ENCODE data around the gene ANKRD29. TPM values are rescaled to one million over a fixed set of nuclear protein-coding genes. Genes with fewer than 3 reads are reported as not detected.
A peak's percentile ranks its signal among the peaks of the same experiment; 100 is the strongest.

The ANKRD29 gene
- polyA plus RNA-seq, 1 donor (not counting 4 experiments of a cell fraction or from before 2014, with no cell fraction given) = 3.7 TPM

DNA sequence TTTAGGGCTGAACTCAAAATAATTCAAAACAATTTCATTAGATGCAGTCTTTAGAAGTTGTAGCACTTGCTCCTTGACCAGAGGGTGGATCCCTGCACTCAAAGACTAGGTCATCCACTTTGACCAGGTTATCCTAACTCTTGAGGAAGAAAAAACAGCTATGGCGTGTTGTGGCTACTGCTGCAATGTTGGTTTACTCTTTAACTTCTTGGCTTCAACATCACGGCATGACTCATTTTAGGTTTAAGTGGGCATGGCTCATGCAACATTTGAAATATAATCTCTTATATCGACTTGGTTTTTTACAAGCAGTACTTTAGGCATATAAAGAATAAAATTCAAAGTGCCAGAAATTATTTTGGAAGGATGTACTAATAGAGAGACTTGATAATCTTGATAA is 35.4 kb downstream of the ANKRD29 start:
- Histone ChIP-seq H4K20me1 (ENCODE audit: control insufficient read depth, extremely low read depth, insufficient read depth, low read length) (no peaks in the 10 kb centered on the region), H3K27me3 (ENCODE audit: control insufficient read depth, extremely low read depth, insufficient read depth, low read length) (no peaks in the 10 kb centered on the region), H3K9ac (ENCODE audit: control insufficient read depth, extremely low read depth, insufficient read depth, low read length) (no peak overlapping the region), H3K79me2 (ENCODE audit: control insufficient read depth, insufficient read depth, low read length) (no peaks in the 10 kb centered on the region), H3K27ac (ENCODE audit: control insufficient read depth, insufficient read depth, low read length) (no peak overlapping the region), H3K9me3 (ENCODE audit: control insufficient read depth, low read depth, low read length) (no peaks in the 10 kb centered on the region), H3K9me1 (ENCODE audit: control insufficient read depth, extremely low read depth, insufficient read depth, low read length) (no peaks in the 10 kb centered on the region), H2AFZ (ENCODE audit: control insufficient read depth, low read length) (no peak overlapping the region), H3K36me3 (ENCODE audit: control insufficient read depth in 2 of 2, extremely low read depth in 1 of 2, insufficient read depth in 2 of 2, low read length in 2 of 2) (no peaks in the 10 kb centered on the region), H3K4me3 (ENCODE audit: control insufficient read depth in 2 of 3, extremely low read depth in 1 of 3, insufficient read depth in 2 of 3, low read depth in 1 of 3, low read length in 3 of 3) (no peak overlapping the region), H3K4me1 (ENCODE audit: control insufficient read depth, extremely low read depth, insufficient read depth, low read length) (peaks cover 28% of the 10 kb centered on the region), H3K4me2 (ENCODE audit: control insufficient read depth, extremely low read depth, insufficient read depth, low read depth, low read length) (peak overlapping the region; percentile 8)
- DNase-seq (ENCODE audit: low read depth, low spot score) (peak; percentile 23), FAIRE-seq (no peak)
- TF ChIP-seq, protein P1, sequence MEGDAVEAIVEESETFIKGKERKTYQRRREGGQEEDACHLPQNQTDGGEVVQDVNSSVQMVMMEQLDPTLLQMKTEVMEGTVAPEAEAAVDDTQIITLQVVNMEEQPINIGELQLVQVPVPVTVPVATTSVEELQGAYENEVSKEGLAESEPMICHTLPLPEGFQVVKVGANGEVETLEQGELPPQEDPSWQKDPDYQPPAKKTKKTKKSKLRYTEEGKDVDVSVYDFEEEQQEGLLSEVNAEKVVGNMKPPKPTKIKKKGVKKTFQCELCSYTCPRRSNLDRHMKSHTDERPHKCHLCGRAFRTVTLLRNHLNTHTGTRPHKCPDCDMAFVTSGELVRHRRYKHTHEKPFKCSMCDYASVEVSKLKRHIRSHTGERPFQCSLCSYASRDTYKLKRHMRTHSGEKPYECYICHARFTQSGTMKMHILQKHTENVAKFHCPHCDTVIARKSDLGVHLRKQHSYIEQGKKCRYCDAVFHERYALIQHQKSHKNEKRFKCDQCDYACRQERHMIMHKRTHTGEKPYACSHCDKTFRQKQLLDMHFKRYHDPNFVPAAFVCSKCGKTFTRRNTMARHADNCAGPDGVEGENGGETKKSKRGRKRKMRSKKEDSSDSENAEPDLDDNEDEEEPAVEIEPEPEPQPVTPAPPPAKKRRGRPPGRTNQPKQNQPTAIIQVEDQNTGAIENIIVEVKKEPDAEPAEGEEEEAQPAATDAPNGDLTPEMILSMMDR (optimal IDR thresholded peaks at IDR 0.05 in 1 of 3, IDR thresholded peaks at IDR 0.05 in 1 of 3, conservative IDR thresholded peaks at IDR 0.05 in 1 of 3; ENCODE audit: extremely low read depth in 1 of 3, insufficient read depth in 2 of 3, low read length in 3 of 3) = no peak
- no peak for TF ChIP-seq EZH2 (IDR thresholded peaks at IDR 0.05; ENCODE audit: low read length)
- dilution Hi-C loops (cut with MboI; ENCODE audit: extremely low pct_ligation_motif_present, low sequenced_read_pairs) = no loop called here

DNA sequence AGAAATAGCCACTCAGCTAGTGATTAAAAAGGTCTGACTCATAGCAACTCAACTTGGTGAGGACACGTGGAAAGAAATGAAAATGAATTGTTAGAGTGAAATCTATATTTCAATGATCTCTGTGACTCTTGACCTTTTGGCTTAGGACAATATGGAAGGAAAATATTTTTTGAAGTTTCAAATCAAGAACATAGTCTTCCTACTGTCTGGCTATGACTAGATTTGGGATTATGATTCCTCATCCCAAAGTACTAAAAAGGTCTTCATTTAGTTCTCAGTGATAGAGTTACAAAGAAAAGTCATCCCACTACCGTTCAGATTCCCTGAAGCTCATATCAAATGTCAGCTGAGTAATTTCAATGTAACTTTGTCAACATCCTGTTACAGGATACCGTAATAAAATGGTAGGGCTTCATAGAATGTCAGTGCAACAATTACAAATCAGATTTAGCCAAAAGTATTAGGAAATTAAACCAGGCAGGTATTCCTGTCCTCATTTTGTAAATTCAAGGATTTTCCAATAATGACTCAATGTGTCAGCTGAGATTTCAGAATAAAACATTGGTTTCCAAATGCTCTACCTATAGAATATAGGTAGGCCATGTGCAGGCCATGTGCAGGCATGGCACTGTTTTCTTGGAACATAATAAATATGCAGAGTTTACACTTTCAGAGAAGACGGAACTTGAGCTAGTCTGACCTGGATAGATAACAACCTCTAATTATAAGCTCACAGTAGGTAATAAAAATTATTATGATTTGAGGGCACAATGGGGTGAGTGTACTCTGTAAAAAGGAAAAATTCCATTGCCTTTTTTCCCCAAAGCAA is 36.0 kb downstream of the ANKRD29 start:
- Histone ChIP-seq H2AFZ (ENCODE audit: control insufficient read depth, low read length) (no peak overlapping the region), H3K4me2 (ENCODE audit: control insufficient read depth, extremely low read depth, insufficient read depth, low read depth, low read length) (peak overlapping the region; percentile 8), H3K9ac (ENCODE audit: control insufficient read depth, extremely low read depth, insufficient read depth, low read length) (no peak overlapping the region), H3K4me1 (ENCODE audit: control insufficient read depth, extremely low read depth, insufficient read depth, low read length) (peaks cover 23% of the 10 kb centered on the region), H3K79me2 (ENCODE audit: control insufficient read depth, insufficient read depth, low read length) (no peaks in the 10 kb centered on the region), H3K27me3 (ENCODE audit: control insufficient read depth, extremely low read depth, insufficient read depth, low read length) (no peaks in the 10 kb centered on the region), H4K20me1 (ENCODE audit: control insufficient read depth, extremely low read depth, insufficient read depth, low read length) (no peaks in the 10 kb centered on the region), H3K27ac (ENCODE audit: control insufficient read depth, insufficient read depth, low read length) (no peak overlapping the region), H3K36me3 (ENCODE audit: control insufficient read depth in 2 of 2, extremely low read depth in 1 of 2, insufficient read depth in 2 of 2, low read length in 2 of 2) (no peaks in the 10 kb centered on the region), H3K9me3 (ENCODE audit: control insufficient read depth, low read depth, low read length) (no peaks in the 10 kb centered on the region), H3K4me3 (ENCODE audit: control insufficient read depth in 2 of 3, extremely low read depth in 1 of 3, insufficient read depth in 2 of 3, low read depth in 1 of 3, low read length in 3 of 3) (no peak overlapping the region), H3K9me1 (ENCODE audit: control insufficient read depth, extremely low read depth, insufficient read depth, low read length) (no peaks in the 10 kb centered on the region)
- TF ChIP-seq EZH2 (IDR thresholded peaks at IDR 0.05; ENCODE audit: low read length) = no peak
- TF ChIP-seq, protein P1 (optimal IDR thresholded peaks at IDR 0.05 in 1 of 3, IDR thresholded peaks at IDR 0.05 in 1 of 3, conservative IDR thresholded peaks at IDR 0.05 in 1 of 3; ENCODE audit: extremely low read depth in 1 of 3, insufficient read depth in 2 of 3, low read length in 3 of 3) = no peak
- FAIRE-seq (no peak), DNase-seq (ENCODE audit: low read depth, low spot score) (no peak)
- dilution Hi-C loops (cut with MboI; ENCODE audit: extremely low pct_ligation_motif_present, low sequenced_read_pairs) = no loop called here

All from keratinocyte (primary cell).